Endothelial cell of umbilical vein (primary cell): ENCODE results near the gene NBEAL2. TPM values are rescaled to one million over a fixed set of nuclear protein-coding genes. Genes with fewer than 3 reads are reported as not detected.

Source experiments
- BruUV-seq: library from RNA; stranded (reverse); fragments of 400-500 nt; replicated peaks from 2 replicates; lab custom pipeline; 2021; lab: Mats Ljungman, UMichigan
- CTCF ChIA-PET: fragments of 300-600, 350-600 bp; sonication (Branson Sonifier 250); formaldehyde crosslinking; loops from one replicate; lab custom pipeline; 2021; ENCODE audit warnings: antibody characterized with exemption, inconsistent platforms; lab: Charles Lee
- POLR2A ChIA-PET: fragments of 300-600, 350-600 bp; sonication (Branson Sonifier 250); formaldehyde crosslinking; loops from one replicate; lab custom pipeline; 2021; ENCODE audit warnings: antibody characterized with exemption, inconsistent platforms; lab: Charles Lee
- DNase-seq: peaks from one replicate; pipeline ENCODE4 v3.0.0-alpha.2; 2011; ENCODE audit warnings: low read depth, low spot score
- FAIRE-seq: peaks from 2 replicates; lab custom pipeline; 2011; peaks lifted over from hg19 to GRCh38; lab: Jason Lieb, UNC
- H2AFZ ChIP-seq: 2 replicates; pipeline ENCODE4 v1.6.0; 2012; ENCODE audit warnings: low read depth, low read length, control low read depth, inconsistent platforms
- H3K27ac ChIP-seq: 2 replicates; pipeline ENCODE4 v1.5.1; 2011; ENCODE audit warnings: low read depth, mild to moderate bottlenecking, control low read depth, low read length, moderate library complexity; ENCODE audit not compliant: insufficient read depth
- H3K27me3 ChIP-seq, 2 experiments: 2 replicates each; pipeline versions ENCODE4 v1.6.0 to v1.6.1; 2011; ENCODE audit warnings: low read length in 2 of 2, mixed read lengths in 1 of 2; ENCODE audit not compliant: control insufficient read depth in 2 of 2, insufficient read depth in 2 of 2
- H3K36me3 ChIP-seq, 2 experiments: 2 replicates in 1 of 2; 3 replicates in 1 of 2; pipeline ENCODE4 v1.5.1; 2011; ENCODE audit warnings: low read length in 2 of 2, mild to moderate bottlenecking in 1 of 2, moderate library complexity in 1 of 2; ENCODE audit not compliant: control insufficient read depth in 2 of 2, insufficient read depth in 2 of 2; ENCODE audit errors: extremely low read depth in 1 of 2
- H3K4me1 ChIP-seq: 3 replicates; pipeline ENCODE4 v1.5.1; 2011; ENCODE audit warnings: mild to moderate bottlenecking, low read length; ENCODE audit not compliant: control insufficient read depth, insufficient read depth; ENCODE audit errors: extremely low read depth
- H3K4me2 ChIP-seq: 2 replicates; pipeline ENCODE4 v1.6.1; 2011; ENCODE audit warnings: low read length, control low read depth, mixed read lengths; ENCODE audit not compliant: insufficient read depth
- H3K4me3 ChIP-seq, 3 experiments: fragments of 200-600 bp in 1 of 3; sonication (generic), shearing (Covaris generic) in 1 of 3; replicated peaks in 1 of 3; 2 replicates each; pipeline ENCODE4 v1.5.1; 2011 to 2016; ENCODE audit warnings: control low read depth in 3 of 3, low read length in 3 of 3, mild to moderate bottlenecking in 2 of 3, inconsistent platforms in 1 of 3, low read depth in 1 of 3, moderate library complexity in 1 of 3; ENCODE audit not compliant: insufficient read depth in 1 of 3
- H3K79me2 ChIP-seq: 2 replicates; pipeline ENCODE4 v1.6.0; 2012; ENCODE audit warnings: low read length, inconsistent platforms; ENCODE audit not compliant: control insufficient read depth, insufficient read depth
- H3K9ac ChIP-seq: replicated peaks from 2 replicates; pipeline ENCODE3; 2011; ENCODE audit warnings: low read length, control low read depth; ENCODE audit not compliant: insufficient read depth; ENCODE audit errors: extremely low read depth
- H3K9me1 ChIP-seq: replicated peaks from 3 replicates; pipeline ENCODE4 v1.6.0; 2011; ENCODE audit warnings: mild to moderate bottlenecking, low read length; ENCODE audit not compliant: control insufficient read depth, insufficient read depth; ENCODE audit errors: extremely low read depth
- H3K9me3 ChIP-seq: replicated peaks from 2 replicates; pipeline ENCODE4 v1.5.1; 2012; ENCODE audit warnings: low read length, inconsistent platforms; ENCODE audit not compliant: control insufficient read depth, insufficient read depth
- H4K20me1 ChIP-seq: replicated peaks from 2 replicates; pipeline ENCODE3; 2011; ENCODE audit warnings: mild to moderate bottlenecking, low read length; ENCODE audit not compliant: control insufficient read depth, insufficient read depth; ENCODE audit errors: extremely low read depth
- CTCF ChIP-seq, 2 donors: IDR thresholded peaks; 1 replicate in 1 of 2; 2 replicates in 1 of 2; pipeline ENCODE4 v1.5.1; 2011; ENCODE audit warnings: low read length in 2 of 2, mild to moderate bottlenecking in 2 of 2, moderate library complexity in 2 of 2, control low read depth in 1 of 2, inconsistent platforms in 1 of 2, low read depth in 1 of 2; ENCODE audit not compliant: insufficient read depth in 1 of 2; ENCODE audit errors: extremely low read depth in 1 of 2
- FOS ChIP-seq: IDR thresholded peaks from 2 replicates; pipeline ENCODE4 v1.6.1; 2011; ENCODE audit warnings: mild to moderate bottlenecking, low read length, moderate library complexity, borderline replicate concordance; ENCODE audit not compliant: insufficient read depth
- GATA2 ChIP-seq: IDR thresholded peaks from 2 replicates; pipeline ENCODE4 v1.7.0; 2011; ENCODE audit warnings: low read depth, mild to moderate bottlenecking, moderate library complexity, mixed read lengths, low read length; ENCODE audit not compliant: insufficient read length, insufficient read depth
- JUN ChIP-seq: IDR thresholded peaks from 2 replicates; pipeline ENCODE4 v1.6.1; 2011; ENCODE audit warnings: borderline replicate concordance, low read depth; ENCODE audit not compliant: insufficient read length, insufficient read depth
- MAX ChIP-seq: IDR thresholded peaks from 2 replicates; pipeline ENCODE4 v1.6.1; 2011; ENCODE audit not compliant: insufficient read depth, insufficient read length
- MYC ChIP-seq: IDR thresholded peaks from one replicate; pipeline ENCODE4 v1.6.1; 2011; ENCODE audit warnings: mild to moderate bottlenecking, low read depth, low read length
- POLR2AphosphoS5 ChIP-seq: IDR thresholded peaks from 2 replicates; pipeline ENCODE4 v1.6.1; 2012; ENCODE audit warnings: low read depth, mild to moderate bottlenecking, control low read depth, low read length, moderate library complexity; ENCODE audit not compliant: insufficient read depth
- dilution Hi-C: fragments of 300-500 bp; cut with MboI; formaldehyde crosslinking; loops from one replicate; pipeline ENCODE4 v1.15.0; 2019; ENCODE audit warnings: low sequenced_read_pairs; ENCODE audit not compliant: extremely low pct_ligation_motif_present
- intact Hi-C: fragments of 100-400 bp; cut with micrococcal nuclease; formaldehyde crosslinking; loops from one replicate; pipeline ENCODE4 v1.10.0; 2022
- polyA plus RNA-seq, 4 experiments: library from polyadenylated mRNA; depleted of rRNA in 3 of 4; stranded (reverse) in 3 of 4; unstranded in 1 of 4; fragments of >200 nt; gene quantifications; 2 replicates each; pipeline versions ENCODE4 v1.2.1 to v1.2.3, GENCODE V29; 2011 to 2012; ENCODE audit warnings: missing spikeins in 1 of 4
- total RNA-seq: library from RNA; stranded (reverse); gene quantifications from 2 replicates; pipeline ENCODE4 v1.2.3, GENCODE V29; 2021

The NBEAL2 gene
- total and polyA plus RNA-seq, 2 donors (not counting 3 experiments of a cell fraction or from before 2014, with no cell fraction given): 48.0 to 84.7 TPM

GRCh38 chr3:46947546-46947901, 31.9 kb upstream of the NBEAL2 start:
- H3K9me1 ChIP-seq: no peaks in the 10 kb centered on the region
- peak overlapping the region; percentile 18 for H3K4me2 ChIP-seq
- no peak overlapping the region for H3K9ac ChIP-seq
- H3K4me1 ChIP-seq: peaks cover 77% of the 10 kb centered on the region
- H3K9me3 ChIP-seq: no peaks in the 10 kb centered on the region
- intact Hi-C loops (loop anchor here (1.0 kb wide), 2 partner anchors 13 to 32 kb away; partner anchors contain the start of gene NBEAL2), dilution Hi-C loops (no loop called here)
- peaks cover 88% of the 10 kb centered on the region for H3K79me2 ChIP-seq
- H3K4me3 ChIP-seq: no peak overlapping the region
- H3K27me3 ChIP-seq: no peaks in the 10 kb centered on the region
- H4K20me1 ChIP-seq: no peaks in the 10 kb centered on the region
- H3K27ac ChIP-seq: peak overlapping the region; percentile 39
- ChIA-PET CTCF (interaction anchor here (0.9 to 3.0 kb wide), 7 partner anchors 12 to 38 kb away, joined by 3 to 29 read pairs (median 3); partner anchors contain the start of gene CCDC12), POLR2A (interaction anchor here (0.7 to 2.0 kb wide), 3 partner anchors 12 to 32 kb away, joined by 3 to 9 read pairs (median 7); partner anchors contain the start of gene NBEAL2)
- FAIRE-seq (no peak), DNase-seq (no peak)
- BruUV-seq: no TSS peak
- H2AFZ ChIP-seq: no peak overlapping the region
- H3K36me3 ChIP-seq: no peaks in the 10 kb centered on the region
- TF ChIP-seq JUN (no peak), CTCF (IDR thresholded peaks at IDR 0.05; ENCODE audit: extremely low read depth in 1 of 2, insufficient read depth in 1 of 2, low read depth in 1 of 2, low read length in 2 of 2) (no peak), MYC (no peak), GATA2 (no peak), FOS (no peak), MAX (no peak), POLR2AphosphoS5 (peak; percentile 3)
